ENCODE measurements around the gene KIAA0408. TPM values are rescaled to one million over a fixed set of nuclear protein-coding genes. Genes with fewer than 3 reads are reported as not detected.
A peak's percentile ranks its signal among the peaks of the same experiment; 100 is the strongest.

Gene KIAA0408
- total RNA-seq, 2 experiments from 2014 or later: 2.3 to 3.1 TPM

DNA sequence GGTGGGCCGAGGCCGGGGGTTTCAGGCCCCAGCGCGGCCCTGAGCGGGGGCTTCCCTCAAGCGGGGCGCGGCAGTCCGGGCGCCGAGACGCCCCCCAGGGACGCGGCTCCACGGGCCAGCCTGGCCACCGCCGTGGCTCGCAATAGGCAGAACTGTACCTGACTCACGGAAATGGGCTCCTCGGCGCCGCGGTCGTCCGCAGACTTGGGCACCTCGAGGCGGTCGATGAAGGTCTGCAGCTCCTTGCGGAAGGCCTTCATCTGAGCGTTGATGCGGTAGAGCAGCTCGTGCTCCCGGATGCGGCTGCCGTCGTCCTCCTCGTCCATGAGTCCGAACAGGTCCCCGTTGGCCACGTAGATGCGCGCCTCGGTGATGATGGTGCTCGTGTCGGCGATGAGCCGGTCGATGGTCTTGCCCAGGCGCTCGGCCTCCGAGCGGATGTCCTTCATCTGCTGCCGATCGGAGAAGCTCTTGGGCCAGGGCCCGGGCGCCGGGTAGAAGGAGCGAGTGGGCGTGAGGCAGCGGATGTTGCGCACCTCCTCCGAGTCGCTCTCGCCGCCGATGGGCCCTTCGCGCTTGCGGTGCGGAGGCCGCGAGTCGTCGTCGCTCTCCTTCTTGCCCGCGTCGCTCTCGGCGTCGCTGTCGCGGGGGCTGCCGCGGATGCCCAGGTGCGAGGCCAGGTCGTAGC is 16.1 kb upstream of the KIAA0408 start:
- Mint-ChIP-seq H3K36me3 (peaks cover 28% of the 10 kb centered on the region), H3K27me3 (peaks cover 28% of the 10 kb centered on the region), H3K4me3 (no peak overlapping the region), H3K4me1 (no peaks in the 10 kb centered on the region), H3K9me3 (no peaks in the 10 kb centered on the region), H3K27ac (no peak overlapping the region)
- DNase-seq: no peak

DNA sequence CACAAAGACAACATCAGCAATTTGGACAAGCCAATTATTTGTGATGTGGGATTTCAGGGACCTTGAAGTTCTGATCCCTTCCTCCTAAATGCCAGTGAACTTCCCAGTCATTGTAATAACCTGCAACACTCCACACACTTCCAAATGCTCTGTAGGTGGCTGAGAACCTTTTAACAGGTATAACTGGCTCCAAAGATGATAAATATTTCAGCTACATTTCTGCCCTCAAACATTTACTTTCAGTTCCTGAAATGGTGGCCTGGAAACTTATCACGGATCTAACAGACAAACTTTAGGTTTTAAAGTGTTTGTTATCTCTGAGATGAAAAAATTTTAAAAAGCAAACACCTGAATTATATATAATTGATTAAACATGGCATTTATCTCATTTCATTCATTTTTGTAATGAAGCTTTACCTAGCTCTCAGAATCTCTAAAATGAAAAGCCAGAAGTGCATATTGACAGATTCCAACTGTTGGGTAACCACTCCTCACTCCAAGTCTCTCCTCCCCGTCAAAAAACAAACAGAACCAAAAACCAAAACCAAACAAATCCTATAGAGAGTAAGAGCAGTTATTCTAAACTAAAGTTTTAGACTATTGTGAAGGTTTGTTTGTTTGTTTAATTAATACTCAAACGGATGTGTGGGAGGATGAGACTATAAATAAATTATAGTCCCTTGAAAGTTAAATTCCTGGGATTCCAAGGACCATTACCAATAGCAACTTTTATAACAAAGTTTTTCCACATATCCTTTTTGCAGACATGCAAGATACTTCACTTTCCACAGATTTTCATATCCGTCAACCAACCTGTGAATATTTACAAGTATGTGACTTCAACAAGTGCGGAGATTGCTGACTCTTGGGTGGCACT is 12.4 kb upstream of the KIAA0408 start:
- Mint-ChIP-seq H3K9me3 (no peaks in the 10 kb centered on the region), H3K4me1 (no peaks in the 10 kb centered on the region), H3K27me3 (peaks cover 18% of the 10 kb centered on the region), H3K4me3 (no peak overlapping the region), H3K36me3 (peaks cover 16% of the 10 kb centered on the region), H3K27ac (no peak overlapping the region)
- no peak for DNase-seq

DNA sequence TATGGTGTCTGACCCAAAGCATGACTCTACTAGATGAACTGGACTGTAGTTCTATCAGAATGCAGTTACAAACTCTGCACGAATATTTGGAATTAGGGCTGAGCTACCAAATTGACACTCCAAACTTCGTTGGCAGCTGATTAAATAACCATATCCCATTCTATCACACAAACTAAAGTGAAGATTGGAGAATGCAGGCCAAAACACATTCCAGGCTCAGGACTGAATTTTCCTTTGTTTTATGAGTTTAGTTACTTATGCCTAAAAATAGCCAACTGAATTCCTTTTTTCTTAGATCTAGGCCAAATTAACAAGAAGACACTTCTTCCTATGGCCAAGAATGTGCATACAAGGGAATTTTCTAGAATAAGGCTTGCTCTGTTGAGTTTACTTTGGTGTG is 9.7 kb upstream of the KIAA0408 start:
- no peaks in the 10 kb centered on the region for H3K4me1 Mint-ChIP-seq

DNA sequence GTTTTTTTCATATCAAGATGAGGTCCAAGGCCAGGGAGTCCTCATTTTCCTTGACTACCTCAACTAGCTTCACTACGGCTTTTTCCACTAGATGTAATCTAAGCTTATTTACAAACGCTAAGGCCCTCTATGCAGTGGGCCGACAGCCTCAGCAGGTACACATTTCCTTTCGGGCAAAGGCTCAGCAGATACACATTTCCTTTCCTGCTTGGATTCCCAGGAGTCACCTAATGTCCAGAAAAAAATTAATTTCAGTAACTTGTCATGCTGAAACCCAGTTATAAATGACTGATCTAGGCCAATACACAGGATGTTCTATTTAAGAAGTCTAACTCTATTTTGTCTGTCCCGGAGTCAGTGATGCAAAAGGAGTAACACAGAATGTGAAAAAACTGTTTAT is 7.2 kb upstream of the KIAA0408 start:
- H3K4me3 Mint-ChIP-seq: no peak overlapping the region
- no peaks in the 10 kb centered on the region for H3K9me3 Mint-ChIP-seq
- no peak overlapping the region for H3K27ac Mint-ChIP-seq
- DNase-seq: no peak
- H3K36me3 Mint-ChIP-seq: no peaks in the 10 kb centered on the region
- H3K27me3 Mint-ChIP-seq: no peaks in the 10 kb centered on the region
- no peaks in the 10 kb centered on the region for H3K4me1 Mint-ChIP-seq

More for the DNA sequence above, 9.7 kb upstream of the KIAA0408 start:
- Mint-ChIP-seq H3K9me3 (no peaks in the 10 kb centered on the region), H3K4me3 (no peak overlapping the region), H3K27ac (no peak overlapping the region), H3K36me3 (peaks cover 2% of the 10 kb centered on the region), H3K27me3 (no peaks in the 10 kb centered on the region)
- DNase-seq: no peak

DNA sequence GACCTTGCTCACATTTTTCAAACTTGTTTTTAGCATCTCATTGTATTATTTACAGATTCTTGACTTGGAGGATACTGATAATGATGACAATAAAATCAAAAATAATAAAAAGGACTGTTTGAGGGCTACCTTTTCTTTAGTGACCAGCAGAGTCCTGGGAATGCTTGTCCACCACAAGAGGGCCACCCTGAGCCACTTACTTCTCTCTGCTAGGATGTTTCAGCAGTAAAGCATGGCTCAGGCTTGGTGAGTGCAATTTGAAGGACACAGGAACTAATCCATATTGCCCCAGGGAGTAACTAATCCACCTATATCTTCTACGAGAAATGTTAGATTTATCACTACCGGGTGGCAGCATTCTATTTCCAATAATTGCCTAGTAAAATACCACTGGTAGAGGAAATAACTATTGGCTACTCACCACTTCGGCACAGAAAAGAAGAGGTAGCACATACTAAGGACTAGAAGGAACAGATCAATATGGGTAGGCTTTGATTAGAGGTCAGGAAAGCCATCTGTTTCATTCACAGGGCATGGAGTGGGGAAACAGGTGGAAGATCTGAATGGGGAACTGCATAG is 5.8 kb upstream of the KIAA0408 start:
- no peak overlapping the region for H3K27ac Mint-ChIP-seq
- no peak overlapping the region for H3K4me3 Mint-ChIP-seq
- DNase-seq: peak; percentile 62
- peaks cover 4% of the 10 kb centered on the region for H3K4me1 Mint-ChIP-seq
- H3K36me3 Mint-ChIP-seq: no peaks in the 10 kb centered on the region
- no peaks in the 10 kb centered on the region for H3K9me3 Mint-ChIP-seq
- no peaks in the 10 kb centered on the region for H3K27me3 Mint-ChIP-seq

DNA sequence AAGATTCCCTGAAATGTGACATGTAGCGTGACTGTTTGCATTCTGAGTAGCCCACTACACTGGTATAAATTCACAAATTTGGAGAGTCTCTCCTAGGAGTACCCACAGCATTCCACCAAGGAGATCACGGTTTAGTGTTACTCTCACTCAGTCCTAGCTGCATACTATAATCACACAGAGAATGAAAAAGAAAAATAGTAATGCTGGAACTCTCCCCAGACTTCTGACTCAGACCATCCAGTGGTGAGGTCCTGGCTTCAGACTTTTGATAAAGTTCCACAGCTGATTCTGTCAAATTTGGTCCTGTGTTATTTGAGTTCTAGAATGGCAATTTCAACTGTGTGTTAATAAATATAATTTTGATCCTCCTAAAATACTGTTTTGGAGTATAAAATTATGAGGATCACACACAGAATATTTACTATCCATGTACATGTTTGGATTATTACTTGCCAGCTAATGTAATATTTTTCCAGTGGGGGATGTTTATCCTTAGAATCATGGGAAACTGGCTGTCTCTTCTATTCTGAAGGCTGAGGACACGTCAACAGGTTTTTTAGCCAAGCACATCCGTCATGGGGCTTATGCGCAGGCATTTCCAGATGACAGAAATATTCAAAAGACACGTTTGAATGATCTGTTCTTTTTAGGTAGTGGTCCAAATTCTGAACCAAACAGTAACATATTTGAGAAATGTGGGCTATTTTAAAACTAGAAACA is 5.1 kb upstream of the KIAA0408 start:
- H3K4me3 Mint-ChIP-seq: no peak overlapping the region
- peaks cover 4% of the 10 kb centered on the region for H3K4me1 Mint-ChIP-seq
- DNase-seq: no peak
- H3K9me3 Mint-ChIP-seq: no peaks in the 10 kb centered on the region
- no peaks in the 10 kb centered on the region for H3K36me3 Mint-ChIP-seq
- no peak overlapping the region for H3K27ac Mint-ChIP-seq
- H3K27me3 Mint-ChIP-seq: no peaks in the 10 kb centered on the region

DNA sequence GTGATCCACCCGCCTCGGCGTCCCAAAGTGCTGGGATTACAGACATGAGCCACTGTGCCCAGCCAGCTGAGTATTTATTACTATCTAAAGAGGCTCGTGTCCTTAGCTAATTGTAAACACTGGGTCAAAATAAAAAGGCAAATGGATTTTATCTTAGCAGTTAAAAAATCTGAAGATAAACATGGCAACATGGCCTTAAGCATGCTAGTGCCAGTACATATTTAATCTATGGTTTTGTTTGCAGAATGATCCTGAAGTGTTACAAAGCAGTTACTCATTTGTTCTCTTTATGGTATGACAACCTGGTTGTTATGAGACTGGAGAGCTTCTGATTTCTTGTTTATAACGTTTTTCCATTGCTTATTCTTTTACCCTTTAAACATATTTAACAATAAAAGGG is 3.9 kb upstream of the KIAA0408 start:
- no peaks in the 10 kb centered on the region for H3K9me3 Mint-ChIP-seq
- peaks cover 4% of the 10 kb centered on the region for H3K4me1 Mint-ChIP-seq
- DNase-seq: no peak
- H3K36me3 Mint-ChIP-seq: no peaks in the 10 kb centered on the region
- no peak overlapping the region for H3K4me3 Mint-ChIP-seq
- H3K27ac Mint-ChIP-seq: no peak overlapping the region
- no peaks in the 10 kb centered on the region for H3K27me3 Mint-ChIP-seq

DNA sequence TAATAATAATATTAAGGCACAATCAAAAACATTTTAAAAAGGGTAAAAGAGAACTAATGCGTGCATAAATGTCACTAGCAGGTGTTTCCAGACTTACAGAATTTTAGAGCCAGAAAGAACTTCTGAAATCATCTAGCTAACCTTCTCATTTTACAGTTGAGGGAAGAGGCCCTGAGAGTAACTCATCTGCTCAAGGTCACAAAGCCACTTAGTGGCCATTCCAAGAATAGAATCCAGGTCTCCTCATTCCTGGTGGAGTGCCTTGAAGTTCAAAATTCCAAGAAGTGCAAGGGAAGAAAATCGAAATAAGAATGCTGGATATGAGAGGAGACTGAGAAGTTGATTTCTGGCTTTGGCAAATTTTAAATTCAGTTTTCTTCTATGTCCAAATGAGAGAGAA is 3.2 kb upstream of the KIAA0408 start:
- H3K4me1 Mint-ChIP-seq: peaks cover 4% of the 10 kb centered on the region
- peaks cover 6% of the 10 kb centered on the region for H3K27me3 Mint-ChIP-seq

DNA sequence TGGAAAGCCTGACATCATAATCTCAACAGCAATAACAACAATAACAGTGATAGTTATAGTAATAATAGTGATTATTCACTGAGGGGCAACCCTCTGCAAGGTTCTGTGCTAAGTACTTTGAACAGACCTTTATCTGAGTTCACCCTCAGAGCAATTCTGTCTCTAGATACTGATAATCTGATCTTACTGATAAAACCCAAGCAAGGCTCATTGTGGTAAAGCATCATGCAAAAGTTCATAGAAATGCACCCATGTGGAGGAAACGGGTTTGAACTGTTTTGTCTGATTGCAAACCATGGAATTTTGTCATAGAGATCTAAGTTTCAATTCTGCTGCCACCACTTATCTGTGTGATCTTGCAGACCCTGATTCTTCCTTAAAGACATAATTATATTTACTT is 1.3 kb upstream of the KIAA0408 start:
- Mint-ChIP-seq H3K36me3 (no peaks in the 10 kb centered on the region), H3K9me3 (no peaks in the 10 kb centered on the region), H3K27ac (no peak overlapping the region), H3K4me3 (no peak overlapping the region), H3K4me1 (peaks cover 4% of the 10 kb centered on the region), H3K27me3 (peaks cover 10% of the 10 kb centered on the region)
- no peak for DNase-seq

More for the DNA sequence above, 3.2 kb upstream of the KIAA0408 start:
- no peak for DNase-seq
- Mint-ChIP-seq H3K4me3 (no peak overlapping the region), H3K27ac (no peak overlapping the region), H3K36me3 (no peaks in the 10 kb centered on the region), H3K9me3 (no peaks in the 10 kb centered on the region)

DNA sequence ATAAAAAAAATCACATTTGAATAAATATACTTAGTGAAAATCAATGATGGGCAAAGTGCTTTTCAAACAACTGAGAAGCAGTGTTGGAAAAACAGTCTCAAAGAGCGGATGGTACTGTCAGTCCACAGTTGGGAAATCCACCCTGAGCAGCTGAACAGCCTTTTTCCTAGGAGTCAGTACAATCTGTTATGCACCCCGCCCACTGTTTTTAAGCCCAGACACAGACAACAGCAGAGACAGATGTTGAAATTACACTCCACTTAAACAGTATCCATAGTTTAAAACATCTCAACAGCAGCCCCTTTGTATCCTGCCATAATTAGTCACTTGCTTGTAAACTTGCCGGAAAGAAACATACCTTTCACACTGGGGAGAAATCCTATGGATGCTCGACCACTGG is 372 bp downstream of the KIAA0408 start:
- DNase-seq: no peak
- peaks cover 11% of the 10 kb centered on the region for H3K27me3 Mint-ChIP-seq
- no peaks in the 10 kb centered on the region for H3K9me3 Mint-ChIP-seq
- no peak overlapping the region for H3K27ac Mint-ChIP-seq
- H3K36me3 Mint-ChIP-seq: no peaks in the 10 kb centered on the region
- no peak overlapping the region for H3K4me3 Mint-ChIP-seq
- H3K4me1 Mint-ChIP-seq: peaks cover 4% of the 10 kb centered on the region

DNA sequence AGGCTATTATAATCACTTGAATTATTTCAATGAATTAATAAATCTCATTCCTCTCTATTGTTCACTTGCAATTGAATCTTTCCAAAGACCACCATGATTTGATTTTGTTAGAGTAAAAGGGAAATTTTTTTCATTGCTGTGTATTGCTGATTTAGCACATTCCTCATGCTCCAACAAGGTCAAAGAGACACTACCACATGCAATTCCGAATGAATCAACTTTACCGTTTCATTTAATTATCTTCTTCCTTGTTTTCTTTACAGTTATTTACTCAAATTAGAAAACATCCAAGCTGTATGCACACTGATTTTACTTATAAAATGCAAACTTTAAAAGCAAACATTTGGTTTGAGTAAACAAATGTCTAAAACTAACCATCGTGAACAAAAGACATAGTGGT is 967 bp downstream of the KIAA0408 start:
- no peaks in the 10 kb centered on the region for H3K36me3 Mint-ChIP-seq
- peaks cover 11% of the 10 kb centered on the region for H3K27me3 Mint-ChIP-seq
- H3K4me1 Mint-ChIP-seq: peaks cover 4% of the 10 kb centered on the region
- no peaks in the 10 kb centered on the region for H3K9me3 Mint-ChIP-seq
- no peak overlapping the region for H3K27ac Mint-ChIP-seq
- no peak for DNase-seq
- H3K4me3 Mint-ChIP-seq: no peak overlapping the region

DNA sequence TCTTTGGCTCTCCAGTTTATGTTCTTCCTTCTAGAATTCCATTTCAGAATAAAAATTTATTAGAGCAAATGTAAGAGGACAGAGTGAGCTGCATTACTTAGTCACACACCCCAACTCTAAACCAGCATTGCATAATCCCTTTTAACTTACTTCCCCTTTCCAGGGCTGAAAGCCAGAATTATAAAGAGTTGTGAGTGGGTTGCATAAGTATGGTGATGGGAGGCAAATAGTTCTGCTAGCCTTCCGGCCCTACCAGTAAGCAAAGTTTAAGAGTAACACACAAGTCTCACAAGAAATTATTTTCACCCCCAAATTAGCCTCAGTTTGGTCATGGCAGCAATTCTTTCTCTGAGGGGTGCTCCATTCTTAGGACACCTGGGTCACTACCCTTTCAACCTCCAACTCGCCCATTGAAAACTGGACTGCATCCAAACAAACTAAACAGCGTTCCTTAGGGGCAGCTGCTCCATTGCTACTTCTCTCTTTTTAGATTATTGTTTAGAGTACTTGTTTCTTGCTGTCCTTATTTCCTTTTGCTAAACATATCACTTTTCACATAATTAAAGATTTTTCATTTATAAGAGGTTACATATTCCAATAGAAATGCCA is 1.6 kb downstream of the KIAA0408 start:
- Mint-ChIP-seq H3K9me3 (no peaks in the 10 kb centered on the region), H3K4me3 (no peak overlapping the region), H3K27me3 (peaks cover 11% of the 10 kb centered on the region), H3K27ac (no peak overlapping the region), H3K4me1 (peaks cover 4% of the 10 kb centered on the region), H3K36me3 (no peaks in the 10 kb centered on the region)
- DNase-seq: no peak

DNA sequence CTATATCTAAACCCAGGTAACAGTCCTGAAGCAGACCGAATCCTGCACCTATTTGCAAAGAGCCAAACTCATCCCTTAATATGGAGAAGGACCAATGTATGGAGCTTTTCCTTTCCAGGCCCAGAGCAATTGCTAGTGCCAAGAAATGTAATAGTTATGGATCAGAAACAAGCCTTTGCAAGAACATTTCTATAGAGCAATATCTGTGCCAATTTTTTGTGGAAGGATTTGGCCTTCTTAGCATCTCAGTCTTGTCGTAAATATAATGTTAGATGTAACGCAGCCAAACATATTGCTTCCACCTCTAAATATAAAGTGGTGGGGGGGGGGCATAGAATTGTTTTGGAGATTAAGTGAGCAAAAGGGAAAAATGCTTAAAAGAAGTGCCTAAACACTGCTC is 2.7 kb downstream of the KIAA0408 start:
- no peaks in the 10 kb centered on the region for H3K9me3 Mint-ChIP-seq
- no peak for DNase-seq
- H3K4me3 Mint-ChIP-seq: no peak overlapping the region
- H3K4me1 Mint-ChIP-seq: peaks cover 4% of the 10 kb centered on the region
- no peaks in the 10 kb centered on the region for H3K36me3 Mint-ChIP-seq
- H3K27ac Mint-ChIP-seq: no peak overlapping the region
- peaks cover 11% of the 10 kb centered on the region for H3K27me3 Mint-ChIP-seq

DNA sequence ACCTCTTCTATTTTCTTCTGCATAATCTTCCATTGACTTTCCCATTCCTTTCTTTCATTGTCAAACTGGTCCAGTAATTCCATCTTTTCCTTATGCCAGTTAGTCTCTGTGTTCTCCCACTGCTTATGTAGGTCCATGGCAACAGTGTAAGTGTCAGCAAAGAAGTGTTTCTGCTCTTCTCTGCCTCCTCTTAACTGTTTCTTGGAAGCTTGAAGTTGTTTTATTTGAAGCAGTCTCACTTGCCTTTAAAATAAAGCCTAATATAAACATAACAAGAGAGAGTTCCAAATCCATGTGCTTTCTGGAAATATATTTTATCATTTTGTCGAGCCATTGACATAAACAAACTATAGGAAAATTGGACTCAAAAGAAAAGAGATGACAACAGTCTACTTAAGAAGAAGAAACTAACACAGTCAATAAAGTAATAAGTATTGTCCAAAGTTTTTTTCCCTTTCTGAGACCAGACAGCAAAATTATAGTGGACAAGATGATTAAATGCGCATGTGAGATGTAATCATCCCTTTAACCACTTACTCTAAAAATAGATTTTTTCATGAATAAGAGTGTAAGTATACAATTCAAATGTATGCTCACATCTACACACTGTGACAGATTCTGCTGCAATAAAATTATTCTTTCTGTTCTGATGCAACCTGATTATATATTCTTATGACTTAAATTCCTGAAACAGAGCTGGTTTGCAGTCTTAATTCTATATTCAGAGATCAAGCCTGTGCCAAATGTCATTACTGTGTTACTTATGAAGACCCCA is 5.2 kb downstream of the KIAA0408 start:
- Mint-ChIP-seq H3K9me3 (no peaks in the 10 kb centered on the region), H3K4me1 (no peaks in the 10 kb centered on the region), H3K27me3 (peaks cover 11% of the 10 kb centered on the region), H3K36me3 (no peaks in the 10 kb centered on the region), H3K4me3 (no peak overlapping the region), H3K27ac (no peak overlapping the region)
- no peak for DNase-seq
